OCI-LY7 (cell line): ENCODE data around the gene AKAP9.

Experiments
- EZH2phosphoT487 ChIP-seq: fragments of 200-600 bp; sonication (generic); IDR thresholded peaks from 2 replicates; pipeline ENCODE4 v1.6.1; 2018; ENCODE audit warnings: low read depth, borderline replicate concordance, mild to moderate bottlenecking, mixed run types, antibody characterized with exemption, low read length, moderate library complexity, mixed read lengths
- TF ChIP-seq, protein P1 (sequence below): fragments of 200-600 bp; sonication (generic); conservative IDR thresholded peaks from 2 replicates; pipeline ENCODE4 v1.5.1; 2014; ENCODE audit warnings: mild to moderate bottlenecking, antibody characterized with exemption, low read length, moderate library complexity, mixed read lengths

DNA sequence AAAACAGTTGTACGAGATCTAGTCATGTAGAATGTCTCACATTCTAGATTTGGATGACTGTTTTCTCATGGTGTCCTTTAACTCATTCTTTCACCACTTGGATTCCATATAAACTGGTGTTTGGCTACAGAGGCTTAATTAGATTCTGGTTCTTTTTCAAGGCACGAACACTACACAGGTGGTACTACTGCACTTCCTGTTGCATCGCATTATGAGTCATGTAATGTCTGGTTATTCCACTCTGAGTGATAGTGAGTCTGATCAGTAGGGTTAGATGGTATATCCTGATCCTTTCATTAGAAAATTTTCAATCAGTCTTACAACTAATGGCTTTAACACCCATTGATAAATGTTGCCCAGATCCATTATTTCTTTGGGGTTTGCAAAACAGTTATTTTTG, 11.2 kb upstream of the AKAP9 start:
- TF ChIP-seq, protein P1, sequence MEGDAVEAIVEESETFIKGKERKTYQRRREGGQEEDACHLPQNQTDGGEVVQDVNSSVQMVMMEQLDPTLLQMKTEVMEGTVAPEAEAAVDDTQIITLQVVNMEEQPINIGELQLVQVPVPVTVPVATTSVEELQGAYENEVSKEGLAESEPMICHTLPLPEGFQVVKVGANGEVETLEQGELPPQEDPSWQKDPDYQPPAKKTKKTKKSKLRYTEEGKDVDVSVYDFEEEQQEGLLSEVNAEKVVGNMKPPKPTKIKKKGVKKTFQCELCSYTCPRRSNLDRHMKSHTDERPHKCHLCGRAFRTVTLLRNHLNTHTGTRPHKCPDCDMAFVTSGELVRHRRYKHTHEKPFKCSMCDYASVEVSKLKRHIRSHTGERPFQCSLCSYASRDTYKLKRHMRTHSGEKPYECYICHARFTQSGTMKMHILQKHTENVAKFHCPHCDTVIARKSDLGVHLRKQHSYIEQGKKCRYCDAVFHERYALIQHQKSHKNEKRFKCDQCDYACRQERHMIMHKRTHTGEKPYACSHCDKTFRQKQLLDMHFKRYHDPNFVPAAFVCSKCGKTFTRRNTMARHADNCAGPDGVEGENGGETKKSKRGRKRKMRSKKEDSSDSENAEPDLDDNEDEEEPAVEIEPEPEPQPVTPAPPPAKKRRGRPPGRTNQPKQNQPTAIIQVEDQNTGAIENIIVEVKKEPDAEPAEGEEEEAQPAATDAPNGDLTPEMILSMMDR: no peak
- TF ChIP-seq EZH2phosphoT487: no peak
